IPS-18c (cell line): ENCODE measurements around the gene GSTT4.
"Not testable (repeated sequence)": the region's sequence is repeated elsewhere in the genome, so short reads cannot be mapped to it uniquely, and the experiment has no call there.

ENCODE experiments used
- H3K4me3 ChIP-seq: 2 replicates; pipeline ENCODE4 v1.7.0; 2013; ENCODE audit warnings: low read depth, mild to moderate bottlenecking, low read length, moderate library complexity; ENCODE audit not compliant: insufficient read depth
- H3K9me3 ChIP-seq: one replicate; pipeline ENCODE4 v1.6.1; 2013; ENCODE audit warnings: mild to moderate bottlenecking, low read length, moderate library complexity; ENCODE audit not compliant: control insufficient read depth, insufficient read depth

GSTT4 gene

GRCh38 chr22:24005201-24005600, at the start of gene GSTT4:
GSTT4 (minus strand) TSS chr22:24005453; CDS start chr22:24005356, 97 bp downstream.
- Histone ChIP-seq H3K9me3 (no peaks in the 10 kb centered on the region), H3K4me3 (no peak within 1 kb of the TSS)

- Histone ChIP-seq H3K4me3 (no peak overlapping the region), H3K9me3 (no peaks in the 10 kb centered on the region)
Observed at GRCh38 chr22:24054356-24054755, 49.1 kb upstream of the GSTT4 start.

DNA sequence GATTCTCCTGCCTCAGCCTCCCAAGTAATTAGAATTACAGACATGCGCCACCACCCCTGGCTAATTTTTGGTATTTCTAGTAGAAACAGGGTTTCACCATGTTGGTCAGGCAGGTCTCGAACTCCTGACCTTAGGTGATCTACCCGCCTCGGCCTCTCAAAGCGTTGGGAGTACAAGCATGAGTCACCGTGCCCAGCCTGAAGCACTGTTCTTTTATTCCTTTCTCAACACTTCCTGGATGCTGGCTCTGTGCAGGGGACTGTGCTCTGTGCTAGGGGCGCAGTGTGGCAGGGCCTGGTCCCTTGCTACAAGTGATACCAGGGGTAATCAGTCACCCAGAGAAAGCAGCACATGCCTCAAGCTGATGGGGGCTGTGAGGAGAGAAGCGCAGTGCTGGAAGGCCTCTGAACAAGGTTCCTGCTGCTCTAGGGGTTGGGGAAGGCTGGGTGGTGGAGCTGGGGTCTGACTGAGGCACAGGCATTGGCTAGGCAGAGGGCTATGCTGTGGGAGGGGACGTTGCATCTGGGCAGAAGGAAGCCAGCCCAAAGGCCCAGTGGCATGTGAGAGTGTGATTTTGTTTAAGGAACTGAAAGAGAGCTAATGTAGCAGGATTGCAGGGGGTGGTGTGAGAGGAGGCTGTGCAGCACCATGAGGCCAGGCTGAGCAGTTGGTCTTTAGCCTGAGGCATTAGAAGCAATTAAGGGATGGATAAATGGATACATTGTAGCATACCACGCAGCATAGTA, 48.4 kb upstream of the GSTT4 start:
- Histone ChIP-seq H3K4me3 (no peak overlapping the region), H3K9me3 (no peaks in the 10 kb centered on the region)

GRCh38 chr22:24051568-24051967, 46.3 kb upstream of the GSTT4 start:
- Histone ChIP-seq H3K4me3 (no peak overlapping the region), H3K9me3 (no peaks in the 10 kb centered on the region)

DNA sequence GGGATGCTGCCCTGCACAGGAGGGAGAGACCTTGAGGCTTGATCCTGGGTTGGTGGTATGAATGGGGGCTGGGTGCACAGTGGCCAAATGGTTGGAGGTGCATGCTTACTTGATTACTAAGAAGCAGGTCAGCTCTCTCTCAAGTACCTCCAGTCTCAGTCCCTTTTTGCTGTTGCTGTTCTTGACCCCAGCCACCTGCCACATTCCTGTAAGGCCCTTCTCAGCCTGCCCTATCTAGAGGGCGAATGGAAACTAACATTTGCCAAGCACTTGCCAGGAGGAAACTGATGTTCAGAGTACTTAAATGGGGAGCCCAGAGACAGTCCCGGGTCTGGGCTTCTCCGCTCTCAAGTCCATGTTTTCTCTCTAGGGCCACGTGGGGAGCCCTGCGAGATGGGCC, 45.8 kb upstream of the GSTT4 start:
- no peaks in the 10 kb centered on the region for H3K9me3 ChIP-seq
- H3K4me3 ChIP-seq = no peak overlapping the region

DNA sequence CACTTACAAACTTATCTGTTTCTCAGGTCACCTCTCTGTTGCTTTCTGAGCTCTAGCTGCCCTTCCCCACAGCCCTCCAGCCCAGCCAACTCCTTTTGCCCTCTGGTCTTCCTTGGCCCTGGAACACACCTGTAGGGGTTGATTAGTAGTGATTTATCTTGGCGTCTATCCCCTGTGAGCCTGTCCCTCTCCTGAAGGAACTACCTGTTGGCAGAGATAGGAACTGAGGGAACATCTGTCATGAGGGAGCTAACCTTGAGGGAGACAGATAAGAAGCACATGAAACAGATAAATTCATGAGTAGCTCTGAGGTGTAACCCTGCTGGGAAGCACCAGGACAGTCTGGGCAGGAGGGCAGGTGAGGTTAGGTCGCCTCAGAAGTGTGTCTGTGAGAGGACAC, 44.7 kb upstream of the GSTT4 start:
- H3K4me3 ChIP-seq = no peak overlapping the region
- no peaks in the 10 kb centered on the region for H3K9me3 ChIP-seq

DNA sequence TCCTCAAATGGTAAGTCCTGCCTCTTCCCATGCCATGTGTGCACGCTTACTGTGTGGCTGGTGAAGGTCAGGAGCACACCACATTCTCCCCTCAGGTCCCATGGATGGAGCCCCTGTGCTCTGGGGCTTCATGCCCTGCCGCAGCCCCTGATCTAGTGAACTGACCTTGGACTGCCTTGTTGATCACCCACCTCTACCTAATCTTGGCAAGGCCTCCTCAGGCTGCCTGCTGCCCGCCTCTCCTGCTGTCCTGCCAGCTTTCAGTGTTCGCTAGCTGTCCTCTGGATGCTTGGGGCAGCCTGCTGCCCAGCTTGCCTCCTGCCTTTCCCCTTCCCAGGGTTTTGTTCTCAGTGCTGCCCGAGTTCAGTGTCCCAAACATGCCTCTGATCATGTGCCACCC, 44.0 kb upstream of the GSTT4 start:
- Histone ChIP-seq H3K9me3 (no peaks in the 10 kb centered on the region), H3K4me3 (no peak overlapping the region)

- H3K9me3 ChIP-seq = no peaks in the 10 kb centered on the region
- H3K4me3 ChIP-seq = no peak overlapping the region
Observed at GRCh38 chr22:24046024-24046423, 40.8 kb upstream of the GSTT4 start.

DNA sequence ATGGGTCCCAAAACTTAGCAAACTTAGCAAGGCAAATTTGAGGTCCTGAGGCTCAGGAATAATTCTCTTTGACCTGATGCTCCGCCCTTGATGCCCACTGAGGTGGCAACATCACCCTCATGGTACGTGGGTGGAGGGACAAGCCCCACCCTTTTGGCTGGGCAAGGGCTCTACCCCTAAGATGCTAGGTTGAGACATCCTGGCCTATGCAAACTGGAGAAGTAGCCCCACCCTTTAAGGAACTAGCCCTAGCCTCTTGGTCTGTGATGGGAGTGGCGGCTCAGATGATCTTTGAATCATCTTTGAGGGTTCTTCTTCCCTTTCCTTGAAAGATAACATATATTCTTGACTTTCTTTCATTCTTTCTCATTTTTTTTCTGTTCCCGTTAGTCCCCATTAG, 38.7 kb upstream of the GSTT4 start:
- no peaks in the 10 kb centered on the region for H3K9me3 ChIP-seq
- no peak overlapping the region for H3K4me3 ChIP-seq

- H3K9me3 ChIP-seq, H3K4me3 ChIP-seq: not testable (repeated sequence)
Observed at GRCh38 chr22:24043465-24043864, 38.2 kb upstream of the GSTT4 start.

DNA sequence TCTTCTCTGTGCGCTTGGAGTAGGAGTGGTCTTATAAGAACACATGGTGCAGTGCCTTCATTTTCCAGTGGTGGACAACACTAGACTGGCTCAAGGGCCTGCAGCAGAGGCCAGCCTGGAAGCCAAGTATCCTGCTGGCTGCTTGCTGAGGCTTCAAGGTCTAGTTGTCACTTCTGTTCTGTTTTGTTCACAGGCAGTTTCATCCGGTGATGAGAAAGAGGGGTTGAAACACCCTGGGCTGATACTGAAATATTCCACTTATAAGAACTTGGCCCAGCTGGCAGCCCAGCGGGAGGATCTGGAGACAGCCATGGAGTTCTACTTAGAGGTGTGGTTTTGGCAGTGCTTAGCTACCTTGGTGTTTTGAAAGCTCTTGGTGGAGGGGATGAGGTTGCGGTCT, 35.7 kb upstream of the GSTT4 start:
- H3K4me3 ChIP-seq = no peak overlapping the region
- H3K9me3 ChIP-seq = no peaks in the 10 kb centered on the region

DNA sequence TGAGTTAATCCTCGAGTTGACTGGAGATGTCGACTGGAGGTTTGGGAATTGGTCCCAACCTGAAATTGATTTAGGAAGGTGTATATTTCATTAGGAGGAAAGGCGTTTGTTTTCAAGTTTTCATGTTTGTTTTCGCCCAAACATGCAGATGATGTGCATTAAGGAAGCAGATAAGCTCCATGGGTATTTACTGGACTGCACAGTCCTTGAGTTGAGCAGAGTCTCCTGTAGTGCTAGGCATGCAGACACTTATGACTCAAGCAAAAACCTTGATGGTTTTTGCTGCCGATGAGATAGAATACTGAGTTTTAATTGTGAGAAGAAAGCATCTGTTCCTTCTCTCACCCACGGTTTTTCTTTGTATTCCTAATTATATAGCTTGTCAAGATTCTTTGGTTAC, 33.8 kb upstream of the GSTT4 start:
- H3K9me3 ChIP-seq = no peaks in the 10 kb centered on the region

DNA sequence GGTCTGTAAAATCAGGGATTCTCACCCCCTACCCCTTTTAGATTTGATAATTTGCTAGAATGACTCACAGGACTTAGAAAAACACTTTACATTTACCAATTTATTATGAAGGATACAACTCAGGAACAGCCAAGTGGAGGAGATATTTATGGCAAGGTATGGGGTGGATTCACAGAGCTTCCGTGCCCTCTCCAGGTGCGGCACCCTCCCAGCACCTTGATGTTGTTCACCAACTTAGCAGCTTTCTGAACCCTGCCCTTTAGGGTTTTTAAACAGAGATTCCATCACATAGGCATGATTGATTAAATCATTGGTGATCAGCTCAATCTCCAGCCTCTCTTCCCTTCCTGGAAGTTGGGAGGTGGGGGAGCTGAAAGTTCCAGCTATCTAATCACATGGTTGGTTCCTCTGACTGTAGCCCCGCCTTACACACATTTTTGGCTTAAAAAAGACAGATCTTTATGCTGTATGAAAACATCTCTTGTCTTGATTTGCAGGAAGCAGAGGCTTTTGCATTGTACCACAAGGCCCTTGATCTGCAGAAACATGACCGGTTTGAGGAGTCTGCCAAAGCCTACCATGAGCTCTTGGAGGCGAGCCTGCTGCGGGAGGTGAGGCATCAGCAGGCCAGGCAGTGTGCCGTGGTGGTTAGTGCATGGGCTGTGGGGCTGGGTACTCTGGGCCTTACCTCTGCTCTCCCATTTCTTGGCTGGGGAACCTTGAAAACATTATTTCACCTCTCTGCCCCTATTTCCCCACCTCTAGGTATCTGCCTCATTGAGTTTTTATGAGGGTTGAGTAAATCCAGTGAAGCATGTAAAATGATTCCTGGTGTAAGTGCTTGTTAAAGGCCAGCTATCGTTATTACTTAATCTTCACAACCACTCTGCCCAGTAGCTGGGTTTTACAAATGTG, 32.9 kb upstream of the GSTT4 start:
- H3K4me3 ChIP-seq = no peak overlapping the region
- no peaks in the 10 kb centered on the region for H3K9me3 ChIP-seq

More for the DNA sequence above, 33.8 kb upstream of the GSTT4 start:
- no peak overlapping the region for H3K4me3 ChIP-seq

GRCh38 chr22:24035296-24035695, 30.0 kb upstream of the GSTT4 start:
- no peaks in the 10 kb centered on the region for H3K9me3 ChIP-seq
- H3K4me3 ChIP-seq = no peak overlapping the region

DNA sequence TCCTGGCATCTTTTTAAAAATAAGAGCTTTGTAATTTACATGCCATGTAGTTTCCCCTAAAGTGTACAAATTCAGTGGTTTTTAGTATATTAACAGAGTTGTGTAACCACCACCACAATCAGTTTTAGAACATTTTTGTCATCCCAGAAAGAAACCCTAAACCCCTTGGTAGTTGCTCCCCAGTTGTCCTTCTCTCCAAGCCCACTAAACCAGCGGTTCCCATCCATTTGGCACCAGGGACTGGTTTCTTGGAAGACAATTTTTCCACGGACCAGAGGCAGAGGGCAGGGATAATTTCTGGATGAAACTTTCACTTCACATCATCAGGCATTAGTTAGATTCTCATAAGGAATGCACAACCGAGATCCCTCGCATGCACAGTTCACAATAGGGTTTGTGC, 28.5 kb upstream of the GSTT4 start:
- Histone ChIP-seq H3K4me3 (no peak overlapping the region), H3K9me3 (no peaks in the 10 kb centered on the region)

- Histone ChIP-seq H3K9me3 (no peaks in the 10 kb centered on the region), H3K4me3 (no peak overlapping the region)
Observed at GRCh38 chr22:24030186-24030702, 25.0 kb upstream of the GSTT4 start.

DNA sequence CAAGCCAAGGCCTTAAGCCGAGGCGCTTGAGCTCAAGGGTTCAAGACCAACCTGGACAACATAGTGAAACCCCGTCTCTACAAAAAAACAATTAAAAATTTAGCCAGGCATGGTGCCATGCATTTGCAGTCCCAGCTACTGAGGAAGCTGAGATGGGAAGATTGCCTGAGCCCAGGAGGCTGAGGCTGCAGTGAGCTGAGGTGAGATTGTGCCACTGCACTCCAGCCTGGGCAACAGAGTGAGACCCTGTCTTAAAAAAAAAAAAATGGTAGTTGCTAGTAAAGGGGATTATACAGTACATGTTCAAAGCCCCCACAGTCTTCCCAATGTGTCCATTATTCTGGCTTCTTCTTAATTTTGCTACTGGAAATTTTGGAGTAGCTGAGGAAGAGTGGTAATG, 24.1 kb upstream of the GSTT4 start:
- Histone ChIP-seq H3K4me3 (no peak overlapping the region), H3K9me3 (no peaks in the 10 kb centered on the region)

GRCh38 chr22:24028533-24028932, 23.3 kb upstream of the GSTT4 start:
- H3K9me3 ChIP-seq = no peaks in the 10 kb centered on the region

More at GRCh38 chr22:24028533-24028932, 23.3 kb upstream of the GSTT4 start:
- no peak overlapping the region for H3K4me3 ChIP-seq
